Activated T-helper 17 cell treated with anti-CD3 and anti-CD28 coated beads, Interleukin-2, amount 50 U/mL, for 72 hours (primary cell): ENCODE measurements around the gene SDCCAG8. TPM values are rescaled to one million over a fixed set of nuclear protein-coding genes. Genes with fewer than 3 reads are reported as not detected.

ENCODE experiments used
- ATAC-seq: fragments of 150-1000 bp; cut with Tn5 transposase; replicated peaks from 2 replicates; pipeline ENCODE4 v1.10.0; 2021; ENCODE audit warnings: mild to moderate bottlenecking, moderate library complexity
- H3K27ac Mint-ChIP-seq: one replicate; pipeline ENCODE4 v1.8.0; 2022; ENCODE audit warnings: mixed read lengths
- H3K27me3 Mint-ChIP-seq: one replicate; pipeline ENCODE4 v1.8.0; 2022; ENCODE audit warnings: mixed read lengths
- H3K36me3 Mint-ChIP-seq: one replicate; pipeline ENCODE4 v1.8.0; 2022; ENCODE audit warnings: low read depth, mild to moderate bottlenecking, mixed read lengths
- H3K4me1 Mint-ChIP-seq: one replicate; pipeline ENCODE4 v1.8.0; 2022; ENCODE audit warnings: mixed read lengths
- H3K4me3 Mint-ChIP-seq: one replicate; pipeline ENCODE4 v1.8.0; 2022; ENCODE audit warnings: mild to moderate bottlenecking, mixed read lengths
- H3K9me3 Mint-ChIP-seq: one replicate; pipeline ENCODE4 v1.8.0; 2022; ENCODE audit warnings: mixed read lengths
- total RNA-seq, 2 donors: library from RNA; stranded (reverse); gene quantifications; one replicate each; pipeline ENCODE4 v1.2.3, GENCODE V29; 2022

The SDCCAG8 gene
- total RNA-seq, 2 donors from 2014 or later: 22.2 to 31.7 TPM

- Mint-ChIP-seq H3K9me3 (no peaks in the 10 kb centered on the region), H3K27me3 (no peaks in the 10 kb centered on the region), H3K27ac (peak overlapping the region; percentile 34), H3K4me3 (no peak overlapping the region), H3K4me1 (no peaks in the 10 kb centered on the region), H3K36me3 (peaks cover 12% of the 10 kb centered on the region)
- no peak for ATAC-seq
These were observed 239.0 kb downstream of the SDCCAG8 start for GRCh38 chr1:243494741-243495431.

- H3K4me3 Mint-ChIP-seq: no peak overlapping the region
- H3K4me1 Mint-ChIP-seq: no peaks in the 10 kb centered on the region
- ATAC-seq: no peak
- no peaks in the 10 kb centered on the region for H3K9me3 Mint-ChIP-seq
- H3K36me3 Mint-ChIP-seq: peaks cover 16% of the 10 kb centered on the region
- no peak overlapping the region for H3K27ac Mint-ChIP-seq
- H3K27me3 Mint-ChIP-seq: no peaks in the 10 kb centered on the region
These were observed 239.8 kb downstream of the SDCCAG8 start for GRCh38 chr1:243495442-243496186.

- Mint-ChIP-seq H3K9me3 (no peaks in the 10 kb centered on the region), H3K36me3 (peaks cover 20% of the 10 kb centered on the region), H3K27me3 (no peaks in the 10 kb centered on the region), H3K27ac (peak overlapping the region; percentile 40), H3K4me3 (no peak overlapping the region), H3K4me1 (peaks cover 4% of the 10 kb centered on the region)
- no peak for ATAC-seq
These were observed 240.4 kb downstream of the SDCCAG8 start for GRCh38 chr1:243496187-243496646.

GRCh38 chr1:243496806-243497205 lies 241.0 kb downstream of the SDCCAG8 start:
- no peak for ATAC-seq
- peaks cover 5% of the 10 kb centered on the region for H3K4me1 Mint-ChIP-seq
- peak overlapping the region; percentile 40 for H3K27ac Mint-ChIP-seq
- no peak overlapping the region for H3K4me3 Mint-ChIP-seq
- H3K27me3 Mint-ChIP-seq: no peaks in the 10 kb centered on the region
- no peaks in the 10 kb centered on the region for H3K9me3 Mint-ChIP-seq
- peaks cover 22% of the 10 kb centered on the region for H3K36me3 Mint-ChIP-seq

DNA sequence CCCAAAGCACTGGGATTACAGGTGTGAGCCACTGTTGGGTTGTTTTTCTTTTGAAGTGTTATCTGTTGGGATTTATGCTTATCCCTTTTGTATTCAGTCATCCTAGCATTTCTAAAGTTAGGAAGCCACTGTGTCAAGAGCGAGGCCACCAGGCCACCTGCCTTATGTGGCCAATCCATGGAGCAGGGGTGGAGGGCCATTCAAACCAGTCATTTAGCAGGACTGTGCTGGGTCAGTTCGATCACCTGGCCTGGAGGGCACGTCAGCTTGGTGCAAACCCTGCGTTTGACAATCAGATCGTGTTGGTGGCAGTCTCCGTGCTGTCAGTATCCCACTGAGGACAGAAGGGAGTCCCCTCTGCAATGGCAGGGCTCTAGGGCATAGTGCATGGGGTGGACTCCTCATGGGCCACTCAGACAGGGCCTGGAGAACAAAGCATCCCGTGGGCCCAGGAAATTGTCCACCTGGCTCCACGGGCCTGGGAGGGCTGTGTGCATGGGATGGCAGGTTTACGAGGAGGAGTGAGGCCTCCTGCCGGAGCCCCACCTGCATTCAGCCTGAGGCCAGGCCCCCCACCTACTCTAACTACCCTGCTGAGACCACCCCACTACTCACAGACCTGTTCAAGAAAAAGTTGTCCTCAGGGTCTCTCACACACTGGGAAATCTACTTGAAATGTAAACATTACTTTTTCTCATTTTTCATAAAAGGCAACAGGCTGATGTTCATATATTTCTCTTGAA lies 242.3 kb downstream of the SDCCAG8 start:
- H3K9me3 Mint-ChIP-seq: no peaks in the 10 kb centered on the region
- H3K27ac Mint-ChIP-seq: no peak overlapping the region
- no peak overlapping the region for H3K4me3 Mint-ChIP-seq
- peaks cover 32% of the 10 kb centered on the region for H3K36me3 Mint-ChIP-seq
- no peaks in the 10 kb centered on the region for H3K27me3 Mint-ChIP-seq
- peaks cover 5% of the 10 kb centered on the region for H3K4me1 Mint-ChIP-seq
- ATAC-seq: no peak

DNA sequence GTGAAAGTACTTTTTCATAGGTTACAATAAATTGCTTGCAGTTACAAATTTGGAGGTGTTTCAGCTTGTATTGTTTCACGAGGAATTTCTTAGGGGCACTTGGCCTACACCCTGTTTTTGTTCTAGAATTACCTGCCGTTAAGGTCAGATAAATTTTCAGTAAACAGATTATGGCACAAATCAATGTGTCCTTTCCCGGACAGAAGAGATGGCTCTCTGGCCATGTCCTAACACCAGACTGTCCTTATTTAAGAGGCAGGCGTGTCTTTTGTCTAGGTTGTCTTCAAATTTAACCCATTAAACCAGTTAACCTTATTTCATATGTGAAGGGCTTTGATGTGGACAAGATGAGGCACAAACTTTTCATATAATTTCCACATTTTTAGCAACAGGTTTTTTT lies 243.4 kb downstream of the SDCCAG8 start:
- Mint-ChIP-seq H3K36me3 (peaks cover 44% of the 10 kb centered on the region), H3K9me3 (no peaks in the 10 kb centered on the region), H3K27ac (peak overlapping the region; percentile 4), H3K4me1 (peaks cover 5% of the 10 kb centered on the region), H3K27me3 (no peaks in the 10 kb centered on the region), H3K4me3 (no peak overlapping the region)
- no peak for ATAC-seq

DNA sequence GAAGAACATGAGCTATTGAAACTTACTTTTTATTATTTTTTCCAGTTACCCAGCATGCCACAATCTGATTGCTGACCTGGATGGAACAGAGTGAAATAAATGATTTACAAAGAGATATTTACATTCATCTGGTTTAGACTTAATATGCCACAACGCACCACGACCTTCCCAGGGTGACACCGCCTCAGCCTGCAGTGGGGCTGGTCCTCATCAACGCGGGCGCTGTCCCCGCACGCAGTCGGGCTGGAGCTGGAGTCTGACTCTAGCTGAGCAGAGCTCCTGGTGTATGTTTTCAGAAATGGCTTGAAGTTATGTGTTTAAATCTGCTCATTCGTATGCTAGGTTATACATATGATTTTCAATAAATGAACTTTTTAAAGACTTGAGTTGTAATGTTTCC lies 243.9 kb downstream of the SDCCAG8 start:
- H3K4me1 Mint-ChIP-seq: peaks cover 5% of the 10 kb centered on the region
- H3K27me3 Mint-ChIP-seq: no peaks in the 10 kb centered on the region
- H3K36me3 Mint-ChIP-seq: peaks cover 48% of the 10 kb centered on the region
- no peak overlapping the region for H3K4me3 Mint-ChIP-seq
- no peaks in the 10 kb centered on the region for H3K9me3 Mint-ChIP-seq
- H3K27ac Mint-ChIP-seq: peak overlapping the region; percentile 4
- ATAC-seq: no peak

- Mint-ChIP-seq H3K9me3 (no peaks in the 10 kb centered on the region), H3K27me3 (no peaks in the 10 kb centered on the region), H3K4me1 (peaks cover 5% of the 10 kb centered on the region), H3K27ac (peak overlapping the region; percentile 4), H3K4me3 (no peak overlapping the region), H3K36me3 (peaks cover 56% of the 10 kb centered on the region)
- ATAC-seq: no peak
These were observed 244.7 kb downstream of the SDCCAG8 start for GRCh38 chr1:243500512-243500911.

DNA sequence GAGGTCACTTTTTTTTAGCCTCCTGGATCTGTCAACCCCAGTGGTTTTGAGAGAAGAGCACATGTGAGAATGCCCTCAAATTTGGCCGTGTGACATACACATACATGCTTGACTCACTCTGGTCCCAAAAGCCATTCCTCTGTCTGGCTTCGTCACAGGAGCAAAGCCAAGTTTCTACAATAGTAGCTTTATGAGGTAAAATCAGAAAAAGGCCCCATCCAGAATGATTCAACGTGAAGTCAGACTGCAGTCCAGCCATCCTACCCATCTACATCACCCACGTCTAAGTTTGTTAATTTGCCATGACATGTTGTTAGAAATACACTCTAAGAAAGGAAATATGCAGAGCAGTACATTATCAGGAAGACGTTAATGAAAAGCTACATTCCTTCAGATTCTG lies 245.2 kb downstream of the SDCCAG8 start:
- Mint-ChIP-seq H3K4me1 (peaks cover 5% of the 10 kb centered on the region), H3K27ac (peak overlapping the region; percentile 15), H3K36me3 (peaks cover 58% of the 10 kb centered on the region), H3K9me3 (no peaks in the 10 kb centered on the region), H3K27me3 (no peaks in the 10 kb centered on the region), H3K4me3 (no peak overlapping the region)
- ATAC-seq: no peak

- no peak overlapping the region for H3K4me3 Mint-ChIP-seq
These were observed 247.3 kb downstream of the SDCCAG8 start for GRCh38 chr1:243503155-243503554.

GRCh38 chr1:243505986-243506689 lies 250.3 kb downstream of the SDCCAG8 start:
- H3K9me3 Mint-ChIP-seq: no peaks in the 10 kb centered on the region
- H3K27ac Mint-ChIP-seq: peak overlapping the region; percentile 64
- peaks cover 65% of the 10 kb centered on the region for H3K36me3 Mint-ChIP-seq
- ATAC-seq: no peak
- H3K4me1 Mint-ChIP-seq: peaks cover 2% of the 10 kb centered on the region
- H3K27me3 Mint-ChIP-seq: no peaks in the 10 kb centered on the region
- H3K4me3 Mint-ChIP-seq: no peak overlapping the region

More at GRCh38 chr1:243503155-243503554, 247.3 kb downstream of the SDCCAG8 start:
- Mint-ChIP-seq H3K27ac (no peak overlapping the region), H3K36me3 (peaks cover 61% of the 10 kb centered on the region), H3K4me1 (peaks cover 5% of the 10 kb centered on the region), H3K27me3 (no peaks in the 10 kb centered on the region), H3K9me3 (no peaks in the 10 kb centered on the region)
- ATAC-seq: no peak

- Mint-ChIP-seq H3K27ac (peak overlapping the region; percentile 64), H3K4me1 (no peaks in the 10 kb centered on the region), H3K36me3 (peaks cover 72% of the 10 kb centered on the region), H3K4me3 (no peak overlapping the region), H3K27me3 (no peaks in the 10 kb centered on the region), H3K9me3 (no peaks in the 10 kb centered on the region)
- ATAC-seq: no peak
These were observed 251.3 kb downstream of the SDCCAG8 start for GRCh38 chr1:243507001-243507671.

DNA sequence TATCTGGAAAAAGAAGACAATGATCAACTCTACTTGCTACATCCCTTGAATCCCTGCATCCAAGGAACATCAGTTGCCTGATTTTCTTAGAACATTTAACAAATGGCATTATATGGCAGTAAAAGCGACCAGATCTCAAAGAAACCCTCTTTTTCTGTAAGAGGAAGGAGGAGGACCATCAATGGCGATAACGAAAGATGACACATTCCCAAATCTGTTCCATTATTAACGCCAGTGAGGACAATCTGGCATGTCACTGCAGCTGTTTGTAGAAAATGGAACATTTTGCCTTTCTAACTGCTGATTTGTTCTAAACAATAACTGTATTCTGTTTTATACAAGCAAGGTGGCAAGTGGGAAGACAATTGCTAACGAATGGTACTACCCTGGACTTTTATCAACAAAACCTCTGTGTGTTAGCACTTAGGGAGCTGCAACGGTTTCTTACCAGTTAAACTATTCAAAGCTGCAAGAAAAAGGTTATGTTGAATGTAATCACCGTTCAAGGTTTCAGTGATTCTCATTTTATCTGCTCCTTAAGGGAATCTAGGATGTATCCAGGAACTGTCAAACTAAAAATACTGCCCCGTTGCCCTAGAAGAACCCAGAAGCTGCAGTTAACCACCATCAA lies 251.9 kb downstream of the SDCCAG8 start:
- Mint-ChIP-seq H3K27me3 (no peaks in the 10 kb centered on the region), H3K9me3 (no peaks in the 10 kb centered on the region), H3K27ac (no peak overlapping the region), H3K4me3 (no peak overlapping the region), H3K36me3 (peaks cover 72% of the 10 kb centered on the region), H3K4me1 (no peaks in the 10 kb centered on the region)
- ATAC-seq: no peak
